Endodermal cell (in vitro differentiated cells): Measurements from ENCODE around the gene SLC13A3. TPM values are rescaled to one million over a fixed set of nuclear protein-coding genes. Genes with fewer than 3 reads are reported as not detected.

Source experiments
- DNase-seq: peaks from one replicate; pipeline ENCODE4 v3.0.0-alpha.2; 2017
- H3K27ac ChIP-seq: 2 replicates; pipeline ENCODE4 v1.5.1; 2013; ENCODE audit warnings: mild to moderate bottlenecking, low read depth, low read length, moderate library complexity
- H3K27me3 ChIP-seq: 2 replicates; pipeline ENCODE4 v1.6.1; 2013; ENCODE audit warnings: mild to moderate bottlenecking, low read length, moderate library complexity; ENCODE audit not compliant: insufficient read depth, control insufficient read depth, poor library complexity, severe bottlenecking
- H3K36me3 ChIP-seq: 2 replicates; pipeline ENCODE4 v1.7.0; 2013; ENCODE audit warnings: mild to moderate bottlenecking, low read length, moderate library complexity; ENCODE audit not compliant: control insufficient read depth, insufficient read depth
- H3K4me1 ChIP-seq: one replicate; pipeline ENCODE4 v1.7.0; 2013; ENCODE audit warnings: low read length; ENCODE audit not compliant: control insufficient read depth, insufficient read depth
- H3K4me3 ChIP-seq: 2 replicates; pipeline ENCODE4 v1.5.1; 2013; ENCODE audit warnings: mild to moderate bottlenecking, low read length, moderate library complexity
- H3K9ac ChIP-seq: 2 replicates; pipeline ENCODE4 v1.6.1; 2013; ENCODE audit warnings: mild to moderate bottlenecking, low read length, moderate library complexity; ENCODE audit not compliant: poor library complexity, severe bottlenecking; ENCODE audit errors: extremely low read depth
- H3K9me3 ChIP-seq: 2 replicates; pipeline ENCODE4 v1.6.1; 2013; ENCODE audit warnings: mild to moderate bottlenecking, low read length, moderate library complexity; ENCODE audit not compliant: control insufficient read depth
- H3K27ac Mint-ChIP-seq: 2 replicates; pipeline ENCODE4 v1.8.0; 2020; ENCODE audit warnings: mixed read lengths
- H3K27me3 Mint-ChIP-seq: 2 replicates; pipeline ENCODE4 v1.8.0; 2021; ENCODE audit warnings: mild to moderate bottlenecking, mixed read lengths; ENCODE audit not compliant: insufficient read depth
- H3K36me3 Mint-ChIP-seq: 2 replicates; pipeline ENCODE4 v1.8.0; 2020; ENCODE audit warnings: low read depth, mixed read lengths
- H3K4me1 Mint-ChIP-seq: 2 replicates; pipeline ENCODE4 v1.8.0; 2020; ENCODE audit warnings: mixed read lengths
- H3K4me3 Mint-ChIP-seq: 2 replicates; pipeline ENCODE4 v1.8.0; 2020; ENCODE audit warnings: mild to moderate bottlenecking, moderate library complexity, mixed read lengths
- H3K9me3 Mint-ChIP-seq: 2 replicates; pipeline ENCODE4 v1.8.0; 2020; ENCODE audit warnings: mild to moderate bottlenecking, mixed read lengths
- CTCF ChIP-seq: fragments of 200-600 bp; sonication (generic); conservative IDR thresholded peaks from 2 replicates; pipeline ENCODE4 v1.5.0; 2021; ENCODE audit warnings: antibody characterized with exemption, mild to moderate bottlenecking
- WGBS, 2 experiments: methylation state at CpG; one replicate each; pipeline versions ENCODE4 v1.1.5 to v1.1.7; 2013; ENCODE audit warnings: missing lambda C conversion rate in 2 of 2, mixed read lengths in 1 of 2; ENCODE audit not compliant: insufficient coverage in 1 of 2, insufficient read length in 1 of 2; 5-methylcytosine and 5-hydroxymethylcytosine counted together
- total RNA-seq, 2 donors: library from RNA; stranded (reverse); fragmentation: NEBNext Ultra II Directional in 1 of 2; extraction: Animal tissue kit (Norgen Biotek cat#: 25700) in 1 of 2; gene quantifications; 2 replicates in 1 of 2; 3 replicates in 1 of 2; pipeline ENCODE4 v1.2.1, GENCODE V29; 2021

SLC13A3 gene
- total RNA-seq, 2 donors from 2014 or later: 7.3 to 9.0 TPM

GRCh38 chr20:46588532-46589511 is 62.4 kb downstream of the SLC13A3 start:
- Histone ChIP-seq H3K27ac (no peak overlapping the region), H3K4me1 (peaks cover 9% of the 10 kb centered on the region), H3K36me3 (no peaks in the 10 kb centered on the region), H3K4me3 (no peak overlapping the region), H3K27me3 (no peaks in the 10 kb centered on the region), H3K9me3 (peaks cover 6% of the 10 kb centered on the region), H3K9ac (no peak overlapping the region)
- WGBS, 2 experiments: 86 to 91% methylated on average over 6 to 14 of the region's 14 CpGs
- Mint-ChIP-seq H3K27me3 (peaks cover 3% of the 10 kb centered on the region), H3K36me3 (no peaks in the 10 kb centered on the region), H3K27ac (no peak overlapping the region), H3K4me3 (no peak overlapping the region), H3K4me1 (peaks cover 12% of the 10 kb centered on the region), H3K9me3 (no peaks in the 10 kb centered on the region)
- no peak for TF ChIP-seq CTCF
- no peak for DNase-seq

- TF ChIP-seq CTCF: no peak
- H3K9me3 Mint-ChIP-seq: no peaks in the 10 kb centered on the region
- Histone ChIP-seq H3K4me3 (no peak overlapping the region), H3K9me3 (peaks cover 6% of the 10 kb centered on the region), H3K9ac (no peak overlapping the region), H3K36me3 (no peaks in the 10 kb centered on the region), H3K27ac (no peak overlapping the region), H3K27me3 (no peaks in the 10 kb centered on the region), H3K4me1 (peaks cover 10% of the 10 kb centered on the region)
- DNase-seq: no peak
- peaks cover 18% of the 10 kb centered on the region for H3K4me1 Mint-ChIP-seq
- H3K27me3 Mint-ChIP-seq: peaks cover 3% of the 10 kb centered on the region
- 89 to 98% methylated on average over 7 of the region's 7 CpGs for WGBS, 2 experiments
- H3K27ac Mint-ChIP-seq: no peak overlapping the region
- no peak overlapping the region for H3K4me3 Mint-ChIP-seq
- H3K36me3 Mint-ChIP-seq: no peaks in the 10 kb centered on the region
Observed at GRCh38 chr20:46587986-46588385, 63.3 kb downstream of the SLC13A3 start.

GRCh38 chr20:46586724-46587123 is 64.5 kb downstream of the SLC13A3 start:
- Histone ChIP-seq H3K9ac (no peak overlapping the region), H3K4me3 (no peak overlapping the region), H3K9me3 (peaks cover 9% of the 10 kb centered on the region), H3K27ac (no peak overlapping the region), H3K27me3 (no peaks in the 10 kb centered on the region), H3K4me1 (peaks cover 12% of the 10 kb centered on the region), H3K36me3 (no peaks in the 10 kb centered on the region)
- Mint-ChIP-seq H3K4me1 (peaks cover 24% of the 10 kb centered on the region), H3K36me3 (peaks cover 4% of the 10 kb centered on the region), H3K9me3 (peaks cover 3% of the 10 kb centered on the region), H3K4me3 (no peak overlapping the region), H3K27me3 (peaks cover 5% of the 10 kb centered on the region), H3K27ac (no peak overlapping the region)
- TF ChIP-seq CTCF: no peak
- no peak for DNase-seq
- WGBS, 2 experiments: 89 to 93% methylated on average over 5 of the region's 5 CpGs
